ENCODE data around the gene ATP2B2.

DNA sequence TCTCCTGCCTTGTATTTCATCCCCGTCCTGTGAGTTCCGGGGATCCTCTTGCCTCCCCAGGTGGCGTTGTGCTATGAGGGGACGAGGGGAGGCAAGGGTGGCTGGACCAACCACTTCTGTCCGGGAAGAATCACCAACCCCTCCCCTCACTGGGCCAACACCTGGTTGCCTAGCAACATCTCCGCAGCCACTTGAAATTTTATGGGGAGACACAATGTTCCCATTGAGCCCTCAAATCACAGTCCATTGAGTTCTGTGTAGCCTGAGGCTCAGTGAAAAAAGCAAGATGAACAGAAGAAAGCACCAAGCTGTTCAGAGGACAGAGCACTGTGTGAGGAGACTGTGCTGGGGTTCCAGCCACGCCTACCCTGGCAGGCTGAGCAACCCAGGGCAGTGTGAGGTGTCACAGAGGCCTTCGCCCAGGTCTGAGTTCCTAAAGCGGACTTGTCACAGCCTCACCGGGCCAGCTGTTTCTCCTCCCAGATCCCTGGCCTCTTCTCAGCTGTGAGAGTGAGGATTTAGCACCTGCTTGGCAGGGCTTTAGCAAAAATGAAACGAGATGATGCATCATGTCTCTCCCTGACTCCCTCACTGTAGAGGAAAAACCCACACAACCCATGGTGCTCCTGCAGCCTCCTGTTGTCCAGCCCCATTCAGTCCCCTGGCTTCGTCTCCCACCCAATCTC, 76.8 kb downstream of the ATP2B2 start:
- TF ChIP-seq POLR2A (IDR thresholded peaks at IDR 0.05): no peak
- TF ChIP-seq, protein P1, sequence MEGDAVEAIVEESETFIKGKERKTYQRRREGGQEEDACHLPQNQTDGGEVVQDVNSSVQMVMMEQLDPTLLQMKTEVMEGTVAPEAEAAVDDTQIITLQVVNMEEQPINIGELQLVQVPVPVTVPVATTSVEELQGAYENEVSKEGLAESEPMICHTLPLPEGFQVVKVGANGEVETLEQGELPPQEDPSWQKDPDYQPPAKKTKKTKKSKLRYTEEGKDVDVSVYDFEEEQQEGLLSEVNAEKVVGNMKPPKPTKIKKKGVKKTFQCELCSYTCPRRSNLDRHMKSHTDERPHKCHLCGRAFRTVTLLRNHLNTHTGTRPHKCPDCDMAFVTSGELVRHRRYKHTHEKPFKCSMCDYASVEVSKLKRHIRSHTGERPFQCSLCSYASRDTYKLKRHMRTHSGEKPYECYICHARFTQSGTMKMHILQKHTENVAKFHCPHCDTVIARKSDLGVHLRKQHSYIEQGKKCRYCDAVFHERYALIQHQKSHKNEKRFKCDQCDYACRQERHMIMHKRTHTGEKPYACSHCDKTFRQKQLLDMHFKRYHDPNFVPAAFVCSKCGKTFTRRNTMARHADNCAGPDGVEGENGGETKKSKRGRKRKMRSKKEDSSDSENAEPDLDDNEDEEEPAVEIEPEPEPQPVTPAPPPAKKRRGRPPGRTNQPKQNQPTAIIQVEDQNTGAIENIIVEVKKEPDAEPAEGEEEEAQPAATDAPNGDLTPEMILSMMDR (IDR thresholded peaks at IDR 0.05): no peak
